Right ventricle myocardium inferior (tissue), 1 donor: ENCODE results near the gene ULK4. TPM values are rescaled to one million over a fixed set of nuclear protein-coding genes. Genes with fewer than 3 reads are reported as not detected.
"Not testable (repeated sequence)": the region's sequence is repeated elsewhere in the genome, so short reads cannot be mapped to it uniquely, and the experiment has no call there.

Source experiments
- ATAC-seq: fragments of 200-7000 bp; cut with Tn5 transposase; one replicate; pipeline ENCODE4 v1.9.1; 2020; ENCODE audit warnings: mild to moderate bottlenecking, moderate library complexity
- DNase-seq: peaks from one replicate; pipeline ENCODE4 v3.0.0; 2021; ENCODE audit errors: missing footprints
- intact Hi-C: fragments of 100-400 bp; cut with DNase I; formaldehyde crosslinking; loops from one replicate; pipeline ENCODE4 v1.11.0; 2022
- total RNA-seq: library from RNA; stranded (reverse); fragmentation: NEBNext Ultra II Directional; extraction: Animal tissue kit (Norgen Biotek cat#: 25700); gene quantifications from one replicate; pipeline ENCODE4 v1.2.1, GENCODE V29; 2021
- donor health status: DM: no; HTN: yes; CAD: no; lungs with severe emphysema.

Gene ULK4
- total RNA-seq, 1 donor from 2014 or later = 4.6 TPM

DNA sequence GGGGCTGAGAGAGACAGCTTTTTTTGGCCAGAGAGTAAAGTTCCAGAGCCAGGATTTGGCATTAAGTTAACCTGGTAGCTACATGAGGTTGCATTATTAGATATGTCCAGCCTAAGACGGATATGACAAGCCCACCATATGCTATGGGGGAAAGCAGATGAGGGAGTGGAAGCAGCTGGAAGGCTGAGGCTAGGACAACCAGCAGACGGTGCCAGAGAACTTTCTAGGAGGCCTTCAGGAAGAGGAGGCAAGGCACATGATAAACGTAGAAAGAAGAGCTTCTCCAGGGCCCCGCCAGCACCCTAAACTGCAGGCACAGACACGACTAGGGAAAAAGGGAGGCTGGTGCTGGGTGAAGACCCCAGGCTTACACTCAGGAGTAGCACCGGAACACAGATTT, 675.6 kb downstream of the ULK4 start:
- intact Hi-C loops = no loop called here
- no peak for DNase-seq
- ATAC-seq = no peak

DNA sequence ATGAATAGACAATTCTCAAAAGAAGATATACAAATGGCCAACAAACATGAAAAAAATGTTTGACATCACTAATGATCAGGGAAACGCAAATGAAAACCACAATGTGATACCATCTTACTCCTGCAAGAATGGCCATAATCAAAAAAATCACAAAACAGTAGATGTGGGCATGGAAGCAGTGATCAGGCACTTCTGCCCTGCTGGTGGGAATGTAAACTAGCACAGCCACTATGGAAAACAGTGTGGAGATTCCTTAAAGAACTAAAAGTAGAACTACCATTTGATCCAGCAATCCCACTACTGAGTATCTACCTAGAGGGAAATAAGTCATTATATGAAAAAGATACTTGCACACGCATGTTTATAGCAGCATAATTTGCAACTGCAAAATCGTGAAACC, 677.0 kb downstream of the ULK4 start:
- ATAC-seq, intact Hi-C loops, DNase-seq: not testable (repeated sequence)

DNA sequence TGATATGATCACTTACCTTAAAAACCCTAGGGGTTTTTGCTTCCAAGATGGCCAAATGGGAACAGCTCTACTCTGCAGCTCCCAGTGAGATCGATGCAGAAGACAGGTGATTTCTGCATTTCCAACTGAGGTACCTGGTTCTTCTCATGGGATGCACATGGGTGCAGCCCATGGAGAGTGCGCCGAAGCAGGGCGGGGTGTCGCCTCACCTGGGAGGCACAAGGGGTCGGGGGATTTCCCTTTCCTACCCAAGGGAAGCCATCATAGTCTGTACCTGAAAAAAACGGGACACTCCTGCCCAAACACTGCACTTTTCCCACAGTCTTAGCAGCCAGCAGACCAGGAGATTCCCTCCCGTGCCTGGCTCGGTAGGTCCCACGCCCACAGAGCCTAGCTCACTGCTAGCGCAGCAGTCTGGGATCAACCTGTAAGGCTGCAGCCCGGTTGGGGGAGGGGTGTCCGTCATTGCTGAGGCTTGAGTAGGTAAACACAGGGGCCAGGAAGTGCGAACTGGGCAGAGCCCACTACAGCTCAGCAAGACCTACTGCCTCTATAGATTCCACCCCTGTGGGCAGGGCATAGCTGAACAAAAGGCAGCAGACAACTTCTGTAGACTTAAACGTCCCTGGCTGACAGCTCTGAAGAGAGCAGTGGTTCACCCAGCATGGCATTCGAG, 684.0 kb downstream of the ULK4 start:
- intact Hi-C loops = no loop called here
- DNase-seq (no peak), ATAC-seq (no peak)

DNA sequence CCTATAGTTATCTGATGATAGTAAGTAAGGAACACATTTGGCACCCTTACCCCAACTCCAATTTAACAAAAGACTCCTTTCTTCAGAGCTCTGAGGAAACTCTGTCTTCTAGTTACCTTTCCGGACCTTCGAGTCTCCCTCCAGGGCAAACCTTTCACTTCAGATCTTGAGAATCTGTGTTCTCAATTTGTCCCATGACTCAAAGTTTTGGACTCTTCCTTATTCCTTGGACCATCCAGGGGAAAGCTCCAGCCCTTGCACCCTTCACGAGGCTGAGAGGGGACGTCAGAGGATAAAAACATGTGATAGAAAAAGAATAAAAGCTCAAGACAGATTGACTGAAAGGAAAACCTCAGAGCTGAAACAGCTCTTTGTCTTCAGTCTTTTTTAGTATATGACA, 685.7 kb downstream of the ULK4 start:
- ATAC-seq = no peak
- DNase-seq = no peak
- intact Hi-C loops = no loop called here

- no peak for ATAC-seq
- no peak for DNase-seq
- intact Hi-C loops = no loop called here
Measured at GRCh38 chr3:41274944-41275668, 686.8 kb downstream of the ULK4 start.

- intact Hi-C loops = no loop called here
- DNase-seq (no peak), ATAC-seq (no peak)
Measured at GRCh38 chr3:41272667-41273066, 689.2 kb downstream of the ULK4 start.

DNA sequence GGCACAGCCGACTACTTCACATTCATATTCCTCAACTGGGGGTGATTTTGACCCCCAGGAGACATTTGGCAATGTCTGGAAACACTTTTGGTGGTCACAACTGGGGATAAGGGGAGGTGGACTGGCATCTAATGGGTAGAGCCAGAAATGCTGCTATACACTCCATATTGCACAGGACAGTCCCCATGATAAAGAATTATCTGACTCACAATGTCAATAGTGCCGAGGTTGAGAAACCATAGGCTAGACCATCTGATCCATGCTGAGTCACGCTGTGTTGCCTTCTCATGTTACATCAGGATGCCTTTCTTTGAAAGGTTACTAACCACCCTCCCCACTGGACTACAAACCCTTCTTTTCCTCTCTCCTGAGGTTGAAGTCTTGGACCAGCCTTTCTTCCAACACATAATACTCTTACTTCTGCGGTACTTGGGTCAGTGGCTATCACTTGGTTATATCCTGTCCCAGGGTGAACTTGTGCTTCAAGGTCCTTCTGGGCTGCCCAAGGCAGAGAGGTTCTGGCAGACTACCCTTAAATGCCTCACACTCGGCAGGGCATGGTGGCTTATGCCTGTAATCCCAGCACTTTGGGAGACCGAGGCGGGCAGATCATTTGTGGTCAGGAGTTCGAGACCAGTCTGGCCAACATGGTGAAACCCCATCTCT, 693.8 kb downstream of the ULK4 start:
- no peak for ATAC-seq
- intact Hi-C loops = no loop called here
- DNase-seq = no peak

DNA sequence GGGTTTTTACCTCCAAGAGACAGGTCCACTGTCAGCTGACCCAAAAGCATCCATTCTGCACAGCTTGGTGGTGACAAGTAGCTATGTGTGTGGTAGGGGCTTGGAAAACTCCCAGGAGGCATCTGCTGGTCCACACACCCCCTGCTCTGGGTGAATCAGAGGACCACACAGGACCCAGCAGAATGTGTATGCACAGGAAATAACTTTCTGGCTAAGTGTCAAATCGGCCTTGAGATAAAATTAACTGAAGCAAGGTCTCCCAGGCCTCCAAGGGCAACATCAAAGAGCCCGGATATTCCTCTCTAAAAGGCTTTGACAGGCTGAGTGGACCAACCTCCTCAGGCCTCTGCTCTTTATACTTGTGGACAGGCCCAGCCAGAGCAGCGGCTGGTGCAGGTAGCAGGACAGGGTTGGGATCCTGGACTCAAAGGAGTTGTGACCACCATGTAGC, 696.1 kb downstream of the ULK4 start:
- ATAC-seq = peak; percentile 44
- intact Hi-C loops = no loop called here
- no peak for DNase-seq

DNA sequence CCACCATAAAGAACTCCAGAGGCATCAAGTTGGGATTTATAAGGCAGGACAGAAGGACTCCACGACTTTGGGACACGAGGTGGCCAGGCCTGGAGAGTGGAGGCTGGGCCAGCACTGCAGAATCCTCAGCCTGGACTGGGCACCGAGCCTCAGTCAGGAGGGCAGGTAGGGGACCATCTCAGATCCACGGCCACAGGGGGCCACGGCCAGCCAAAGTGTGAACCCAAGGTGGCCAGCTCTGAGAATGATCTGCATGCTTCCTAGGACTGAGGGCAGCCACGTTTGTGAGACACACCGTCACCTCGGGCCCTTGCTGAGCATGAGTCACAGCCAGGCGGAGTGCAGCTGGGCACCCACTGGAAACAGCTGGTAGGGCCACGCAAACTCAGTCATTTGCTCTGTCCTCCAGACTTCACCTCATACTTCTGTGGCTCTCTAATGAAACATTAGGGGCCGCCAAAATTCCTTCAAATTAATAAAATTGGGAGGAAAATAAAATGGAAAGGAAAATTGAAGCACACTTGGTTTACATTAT, 696.8 kb downstream of the ULK4 start:
- intact Hi-C loops = no loop called here
- DNase-seq (no peak), ATAC-seq (no peak)

DNA sequence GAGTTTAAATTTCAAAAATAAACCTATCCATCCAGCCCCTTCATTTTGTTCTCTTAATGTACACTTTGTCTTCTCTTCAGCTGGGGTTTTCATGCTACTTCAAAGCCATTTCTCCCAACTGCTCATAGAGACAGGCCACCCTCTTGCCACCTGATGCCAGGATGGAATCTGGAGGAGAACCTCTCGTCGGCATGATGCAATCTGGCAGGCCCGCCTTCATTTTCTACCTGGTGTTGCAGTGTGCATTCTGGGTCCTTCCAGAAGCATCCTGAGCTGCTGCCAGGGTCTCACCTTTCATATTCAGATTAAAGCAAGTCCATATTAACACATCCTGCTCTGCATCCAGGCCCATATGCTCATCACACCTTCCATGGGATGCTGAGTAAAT, 701.8 kb downstream of the ULK4 start:
- DNase-seq (no peak), ATAC-seq (no peak)
- intact Hi-C loops = no loop called here

- ATAC-seq (no peak), DNase-seq (no peak)
- intact Hi-C loops = no loop called here
Measured at GRCh38 chr3:41259449-41260062, 702.3 kb downstream of the ULK4 start.

GRCh38 chr3:41258239-41258800, 703.6 kb downstream of the ULK4 start:
- DNase-seq (no peak), ATAC-seq (no peak)
- intact Hi-C loops = no loop called here

- ATAC-seq (no peak), DNase-seq (no peak)
- intact Hi-C loops = no loop called here
Measured at GRCh38 chr3:41251593-41251992, 710.3 kb downstream of the ULK4 start.

- ATAC-seq (no peak), DNase-seq (no peak)
- intact Hi-C loops = no loop called here
Measured at GRCh38 chr3:41250825-41251224, 711.1 kb downstream of the ULK4 start.

- no peak for ATAC-seq
- intact Hi-C loops = no loop called here
- DNase-seq = no peak
Measured at GRCh38 chr3:41249318-41249717, 712.6 kb downstream of the ULK4 start.

- ATAC-seq (no peak), DNase-seq (no peak)
- intact Hi-C loops = no loop called here
Measured at GRCh38 chr3:41248525-41248924, 713.4 kb downstream of the ULK4 start.

- DNase-seq (no peak), ATAC-seq (peak; percentile 63)
- intact Hi-C loops = no loop called here
Measured at GRCh38 chr3:41247055-41248004, 714.6 kb downstream of the ULK4 start.
